CD4-positive, alpha-beta T cell treated with Interleukin-17A for 4 hours (primary cell): ENCODE results near the gene OR10C1.
"Not testable (repeated sequence)": the region's sequence is repeated elsewhere in the genome, so short reads cannot be mapped to it uniquely, and the experiment has no call there.

Experiments used
- DNase-seq: peaks from one replicate; pipeline ENCODE4 v3.0.0-alpha.2; 2020; ENCODE audit warnings: mixed read lengths

OR10C1 gene, protein sequence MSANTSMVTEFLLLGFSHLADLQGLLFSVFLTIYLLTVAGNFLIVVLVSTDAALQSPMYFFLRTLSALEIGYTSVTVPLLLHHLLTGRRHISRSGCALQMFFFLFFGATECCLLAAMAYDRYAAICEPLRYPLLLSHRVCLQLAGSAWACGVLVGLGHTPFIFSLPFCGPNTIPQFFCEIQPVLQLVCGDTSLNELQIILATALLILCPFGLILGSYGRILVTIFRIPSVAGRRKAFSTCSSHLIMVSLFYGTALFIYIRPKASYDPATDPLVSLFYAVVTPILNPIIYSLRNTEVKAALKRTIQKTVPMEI

GRCh38 chr6:29439006-29439405 is at the start of gene OR10C1:
OR10C1 (plus strand) TSS chr6:29439306; CDS start chr6:29440016, 710 bp downstream.
- no peak for DNase-seq

DNA sequence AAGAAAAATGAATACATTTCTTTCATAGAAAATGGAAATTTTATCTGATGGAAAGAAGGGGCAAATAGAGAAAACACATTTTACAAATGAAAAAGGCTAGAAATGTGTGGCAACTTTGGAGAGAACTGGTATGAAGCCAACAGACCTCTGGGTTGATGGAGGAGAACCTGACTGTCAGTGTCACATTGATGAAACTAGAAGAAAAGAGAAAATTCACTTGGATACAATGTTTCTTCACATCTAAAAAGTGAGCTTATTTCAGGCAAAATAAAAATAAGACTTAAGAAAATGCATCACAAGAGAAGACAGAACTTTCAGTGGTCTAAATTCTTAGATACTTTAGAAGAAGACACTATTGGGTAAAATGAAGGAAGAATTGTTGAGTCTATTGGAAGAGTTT is 43.8 kb upstream of the OR10C1 start, which contains the start of gene OR12D2:
TSS of gene OR12D2 (plus strand) at position 301 of the 400 bp plus-strand sequence. CDS start 1,069 bp downstream, outside the sequence.
- no peak for DNase-seq

DNA sequence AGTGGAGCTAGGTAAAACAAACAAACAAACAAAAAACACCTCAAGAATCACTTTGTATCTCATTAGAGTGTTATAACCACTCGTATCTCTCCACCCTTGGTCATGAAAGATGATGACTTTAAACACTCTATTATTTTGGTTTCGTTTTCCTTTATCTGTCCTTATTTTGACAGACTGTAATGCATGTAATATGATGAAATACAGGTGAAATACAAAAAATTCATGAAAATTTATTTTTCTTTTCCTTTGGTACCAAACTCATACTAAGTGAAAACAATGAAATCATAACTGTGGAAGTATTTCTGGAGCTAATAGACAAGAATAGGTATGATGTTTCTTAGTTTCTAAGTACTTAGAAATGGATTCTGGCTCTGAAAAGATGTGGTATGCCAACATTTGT is 39.6 kb upstream of the OR10C1 start:
- DNase-seq = no peak

- no peak for DNase-seq
These were observed 35.3 kb upstream of the OR10C1 start for GRCh38 chr6:29403801-29404200.

DNA sequence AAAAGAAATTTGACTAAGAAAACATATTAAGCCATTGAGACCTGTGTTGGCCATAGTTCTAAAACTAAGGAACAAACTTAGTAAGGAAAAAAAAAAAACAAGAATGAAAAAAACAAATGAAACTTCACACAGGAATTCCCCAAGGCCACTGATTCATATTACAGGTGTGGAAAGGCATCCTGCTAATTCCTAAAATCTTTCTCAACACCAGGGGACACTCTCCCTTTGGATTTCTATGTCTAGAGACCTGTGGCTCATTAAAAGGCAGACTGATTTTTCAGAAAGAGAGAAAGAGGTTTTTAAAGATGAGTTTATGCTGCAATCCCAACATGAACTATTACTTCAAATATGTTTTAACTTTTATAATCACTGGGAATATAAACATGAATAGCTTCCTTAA is 24.5 kb upstream of the OR10C1 start, which contains the start of gene OR12D1:
TSS of gene OR12D1 (plus strand) at position 341 of the 400 bp plus-strand sequence.
- no peak for DNase-seq

DNA sequence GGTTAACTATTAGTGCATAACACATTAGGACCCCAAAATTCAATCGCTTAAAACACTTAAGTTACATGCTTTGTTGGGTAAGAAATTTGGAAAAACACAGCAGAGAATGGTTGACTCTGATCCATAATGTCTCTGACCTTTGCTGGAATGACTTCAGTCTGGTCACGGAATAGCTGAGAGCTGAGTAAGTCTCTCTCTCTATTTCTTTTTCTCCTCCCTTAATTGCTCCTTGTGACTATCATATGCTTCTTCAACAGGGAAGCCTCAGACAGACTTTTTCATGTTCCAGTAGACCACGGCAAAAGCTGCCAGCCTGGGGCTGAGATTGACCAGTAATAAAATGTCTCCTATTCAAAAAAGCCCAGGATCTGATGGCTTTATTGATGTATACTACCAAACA is 19.6 kb upstream of the OR10C1 start:
- DNase-seq = no peak

DNA sequence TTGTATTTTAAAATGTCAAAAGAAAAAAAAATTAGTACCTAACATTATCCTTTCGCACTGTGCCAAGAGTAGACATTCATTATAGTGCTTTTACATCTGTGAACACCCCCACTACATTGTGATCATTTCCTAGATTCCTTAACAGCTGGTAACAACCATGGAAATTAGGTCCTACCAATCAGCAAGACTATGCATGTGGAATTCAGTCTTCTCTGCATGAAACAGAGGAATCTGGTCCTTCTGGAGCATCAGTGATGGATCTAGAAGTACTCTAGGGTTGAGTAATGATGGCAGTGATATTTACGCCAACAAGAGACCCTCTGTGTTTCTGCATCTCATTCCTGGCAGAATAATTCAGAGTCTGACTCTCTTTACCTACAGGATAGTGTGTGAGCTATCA is 14.9 kb upstream of the OR10C1 start:
- DNase-seq = no peak

GRCh38 chr6:29424575-29424974 is 14.5 kb upstream of the OR10C1 start:
- no peak for DNase-seq

DNA sequence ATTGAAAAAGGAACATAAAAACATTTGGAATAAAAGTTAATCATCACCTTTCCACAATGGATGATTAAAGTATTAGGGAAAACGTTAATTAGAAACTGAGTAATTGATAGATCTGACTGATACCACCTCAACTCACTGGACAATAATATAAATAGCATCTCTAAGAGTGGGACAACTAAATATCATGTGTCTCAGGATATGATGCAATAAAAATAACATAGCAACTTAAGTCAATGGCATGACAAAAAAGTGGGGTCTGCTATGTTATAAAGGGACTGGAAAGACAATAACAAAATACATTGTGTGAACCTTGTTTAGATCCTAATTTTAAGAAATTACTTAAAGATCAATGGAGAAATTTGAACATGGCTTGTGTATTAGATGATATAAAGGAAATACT is 14.0 kb upstream of the OR10C1 start:
- no peak for DNase-seq

GRCh38 chr6:29426654-29427053 is 12.5 kb upstream of the OR10C1 start:
- DNase-seq = no peak

- not testable (repeated sequence) for DNase-seq
These were observed 2.4 kb upstream of the OR10C1 start for GRCh38 chr6:29436730-29437129.

- DNase-seq = no peak
These were observed 3.6 kb downstream of the OR10C1 start for GRCh38 chr6:29442719-29443118.

DNA sequence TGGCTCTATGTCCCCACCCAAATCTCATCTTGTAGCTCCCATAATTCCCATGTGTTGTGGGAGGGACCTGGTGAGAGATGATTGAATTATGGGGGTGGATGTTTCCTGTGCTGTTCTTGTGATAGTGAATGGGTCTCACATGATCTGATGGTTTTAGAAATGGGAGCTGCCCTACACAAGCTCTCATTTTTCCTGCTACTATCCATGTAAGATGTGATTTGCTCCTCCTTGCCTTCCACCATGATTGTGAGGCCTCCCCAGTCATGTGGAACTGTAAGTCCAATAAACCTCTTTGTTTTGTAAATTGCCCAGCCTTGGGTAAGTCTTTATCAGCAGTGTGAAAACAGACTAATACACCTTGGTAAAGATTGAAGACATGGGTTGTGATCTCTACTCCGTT is 4.9 kb downstream of the OR10C1 start:
- DNase-seq = not testable (repeated sequence)

GRCh38 chr6:29447670-29448069 is 8.6 kb downstream of the OR10C1 start:
- no peak for DNase-seq

DNA sequence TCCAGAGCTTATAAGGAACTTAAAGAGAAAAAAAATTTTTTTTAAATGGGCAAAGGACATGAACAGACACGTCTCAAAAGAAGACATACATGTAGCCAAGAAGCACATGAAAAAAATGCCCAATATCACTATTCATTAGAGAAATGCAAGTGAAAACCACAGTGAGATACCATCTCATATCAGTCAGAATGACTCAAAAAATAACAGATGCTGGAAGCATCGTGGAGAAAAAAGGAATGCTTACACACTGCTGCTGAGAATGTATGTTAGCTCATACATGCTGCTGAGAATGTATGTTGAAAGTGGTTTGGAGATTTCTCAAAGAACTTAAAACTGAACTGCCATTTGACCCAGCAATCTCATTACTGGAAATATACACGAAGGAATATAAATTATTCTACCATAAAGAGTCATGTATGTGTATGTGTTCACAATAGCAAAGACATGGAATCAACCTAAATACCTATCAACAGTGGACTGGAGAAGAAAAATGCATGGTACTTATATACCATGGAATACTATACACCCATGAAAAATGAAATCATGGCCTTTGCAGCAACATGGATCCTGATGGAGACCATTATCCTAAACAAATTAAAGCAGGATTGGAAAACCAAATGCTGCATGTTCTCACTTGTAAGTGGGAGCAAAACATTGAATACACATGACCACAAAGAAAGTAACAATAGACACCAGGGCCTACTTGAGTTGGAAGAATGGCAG is 12.5 kb downstream of the OR10C1 start:
- no peak for DNase-seq

- DNase-seq = no peak
These were observed 17.9 kb downstream of the OR10C1 start, which contains the start of the genes OR11A1 and OR2H1 for GRCh38 chr6:29456971-29457370. OR11A1 (minus strand) TSS chr6:29457071; CDS start chr6:29427641, 29,430 bp downstream. OR2H1 (plus strand) TSS chr6:29457155; CDS start chr6:29461770, 4,615 bp downstream.

DNA sequence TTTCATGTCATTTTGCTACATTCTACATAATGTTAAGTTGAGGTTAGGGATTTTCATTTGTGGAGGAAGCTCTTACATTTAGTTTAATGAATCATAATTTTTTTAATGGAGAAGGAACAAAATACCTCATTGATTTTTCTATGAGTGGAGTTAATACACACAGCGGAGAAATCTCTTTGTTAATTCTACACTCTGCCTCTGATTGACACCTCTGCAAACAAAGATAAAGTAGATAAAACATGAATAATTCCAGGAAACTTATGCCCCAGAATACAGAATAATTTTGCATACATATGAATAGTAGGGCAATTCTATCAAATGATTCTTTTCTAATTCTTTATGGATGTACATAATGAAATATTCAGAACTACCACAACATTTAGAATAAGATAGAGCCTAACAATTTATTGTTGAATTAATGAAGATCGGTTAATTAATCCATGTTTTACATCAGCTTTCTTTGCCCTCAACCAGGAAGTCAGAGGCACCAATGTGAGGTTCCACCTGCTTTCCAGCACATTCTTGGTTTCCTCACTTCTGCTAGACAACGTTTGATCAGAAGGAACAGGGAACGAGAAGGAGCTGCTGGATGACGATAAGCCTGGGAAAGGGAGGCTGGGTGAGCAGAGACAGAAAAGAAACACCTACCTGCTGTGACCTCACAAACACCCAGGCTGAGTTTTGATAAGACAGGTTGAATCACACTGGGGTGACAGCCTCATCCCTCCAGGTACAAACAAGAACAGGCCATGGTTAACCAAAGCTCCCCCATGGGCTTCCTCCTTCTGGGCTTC is 22.1 kb downstream of the OR10C1 start:
- no peak for DNase-seq

DNA sequence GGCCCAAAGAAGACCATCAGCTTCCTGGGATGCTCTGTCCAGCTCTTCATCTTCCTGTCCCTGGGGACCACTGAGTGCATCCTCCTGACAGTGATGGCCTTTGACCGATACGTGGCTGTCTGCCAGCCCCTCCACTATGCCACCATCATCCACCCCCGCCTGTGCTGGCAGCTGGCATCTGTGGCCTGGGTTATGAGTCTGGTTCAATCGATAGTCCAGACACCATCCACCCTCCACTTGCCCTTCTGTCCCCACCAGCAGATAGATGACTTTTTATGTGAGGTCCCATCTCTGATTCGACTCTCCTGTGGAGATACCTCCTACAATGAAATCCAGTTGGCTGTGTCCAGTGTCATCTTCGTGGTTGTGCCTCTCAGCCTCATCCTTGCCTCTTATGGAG is 22.9 kb downstream of the OR10C1 start:
- DNase-seq = no peak

GRCh38 chr6:29465279-29465678 is 26.2 kb downstream of the OR10C1 start:
- no peak for DNase-seq

DNA sequence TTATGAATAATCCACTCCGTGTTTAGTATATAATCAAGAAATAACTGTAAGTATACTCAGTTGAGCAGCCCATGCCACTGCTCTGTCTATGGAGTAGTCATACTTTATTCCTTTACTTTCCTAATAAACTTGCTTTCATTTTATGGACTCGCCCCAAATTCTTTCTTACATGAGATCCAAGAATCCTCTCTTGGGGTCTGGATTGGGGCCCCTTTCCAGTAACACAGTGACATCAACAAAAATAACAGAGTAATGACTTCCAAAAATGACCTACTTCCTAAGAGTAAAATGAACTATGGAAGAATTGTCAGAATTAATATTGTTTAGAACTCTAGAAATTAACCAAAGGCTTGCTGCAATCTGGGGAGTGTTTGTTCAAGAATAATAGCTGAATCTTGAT is 26.7 kb downstream of the OR10C1 start:
- DNase-seq = no peak

DNA sequence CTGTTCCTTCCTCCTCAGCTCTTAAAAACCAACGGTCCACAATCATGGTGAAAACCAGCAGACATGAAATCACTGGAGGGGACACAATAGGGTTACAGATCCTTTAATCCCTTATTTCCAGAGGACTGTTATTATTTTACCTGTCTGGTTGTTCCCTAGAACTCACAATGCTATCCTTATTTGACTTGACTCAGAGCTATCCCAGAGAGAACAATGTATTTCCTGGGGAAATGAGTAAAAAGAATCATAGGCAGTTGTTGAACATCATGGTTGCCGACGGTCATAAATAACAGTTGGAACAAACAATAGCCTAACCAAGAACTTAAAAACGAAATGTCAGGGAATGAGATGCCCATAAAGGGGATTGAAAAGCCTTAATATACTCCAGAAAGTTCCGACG is 27.1 kb downstream of the OR10C1 start:
- no peak for DNase-seq

- DNase-seq = no peak
These were observed 35.9 kb downstream of the OR10C1 start for GRCh38 chr6:29474996-29475395.

DNA sequence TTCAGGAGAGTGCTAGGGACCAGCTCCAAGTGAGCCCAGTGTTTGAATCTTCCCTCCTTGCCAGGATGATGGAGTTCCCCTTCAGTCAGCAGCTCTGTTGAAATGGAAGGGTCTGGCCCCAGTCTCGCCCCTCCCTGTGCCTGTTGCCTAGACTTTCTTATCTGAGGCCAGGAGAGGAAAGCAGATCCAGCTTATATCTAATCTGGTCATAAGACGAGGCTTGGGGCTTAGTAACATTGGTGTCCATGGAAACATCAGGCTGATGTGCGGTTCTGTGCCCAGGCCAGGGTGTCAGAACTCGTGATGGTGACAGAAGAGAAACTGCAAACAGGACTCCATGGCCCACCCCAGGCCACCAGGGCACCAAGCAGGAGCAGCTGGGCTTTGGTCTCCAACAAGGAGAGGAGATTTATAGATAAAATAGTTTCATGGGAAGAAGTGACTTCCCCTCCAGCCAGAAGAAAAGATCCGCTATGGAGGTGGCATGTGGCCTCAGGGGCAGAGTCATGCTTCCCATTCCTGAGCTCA is 38.9 kb downstream of the OR10C1 start:
- no peak for DNase-seq
